Panc1 (cell line): ENCODE results near the gene VWC2L.

Experiments
- CTCF ChIP-seq: fragments of 450-650 bp; IDR thresholded peaks from 2 replicates; pipeline ENCODE4 v1.5.1; 2017; ENCODE audit warnings: mild to moderate bottlenecking
- POLR2AphosphoS5 ChIP-seq: IDR thresholded peaks from 2 replicates; pipeline ENCODE4 v1.6.1; 2012; ENCODE audit warnings: mild to moderate bottlenecking, low read depth, low read length, moderate library complexity
- REST ChIP-seq, 2 experiments: IDR thresholded peaks; 2 replicates each; pipeline ENCODE4 v1.6.1; 2011 to 2012; ENCODE audit warnings: low read depth in 2 of 2, control low read depth in 1 of 2, low read length in 1 of 2, mild to moderate bottlenecking in 1 of 2, moderate library complexity in 1 of 2; ENCODE audit not compliant: insufficient read depth in 1 of 2
- SIN3A ChIP-seq: IDR thresholded peaks from 2 replicates; pipeline ENCODE4 v1.6.1; 2012; ENCODE audit warnings: low read depth, mild to moderate bottlenecking, low read length, moderate library complexity, borderline replicate concordance; ENCODE audit not compliant: insufficient read depth

GRCh38 chr2:214519258-214519818 is 108.5 kb downstream of the VWC2L start:
- TF ChIP-seq CTCF (no peak), SIN3A (no peak), POLR2AphosphoS5 (no peak), REST (IDR thresholded peaks at IDR 0.05; ENCODE audit: insufficient read depth in 1 of 2, low read depth in 2 of 2, low read length in 1 of 2) (no peak)
